Measurements from ENCODE around the gene HSD17B1. TPM values are rescaled to one million over a fixed set of nuclear protein-coding genes. Genes with fewer than 3 reads are reported as not detected.
"Not testable (repeated sequence)": the region's sequence is repeated elsewhere in the genome, so short reads cannot be mapped to it uniquely, and the experiment has no call there.

Gene HSD17B1
- total RNA-seq, 1 donor from 2014 or later: 2.4 TPM

- peak; percentile 63 for DNase-seq (ENCODE audit: low spot score)
- ATAC-seq: no peak
- intact Hi-C loops (cut with DNase I): no loop called here
Measured at GRCh38 chr17:42521666-42522262, 31.0 kb upstream of the HSD17B1 start.

DNA sequence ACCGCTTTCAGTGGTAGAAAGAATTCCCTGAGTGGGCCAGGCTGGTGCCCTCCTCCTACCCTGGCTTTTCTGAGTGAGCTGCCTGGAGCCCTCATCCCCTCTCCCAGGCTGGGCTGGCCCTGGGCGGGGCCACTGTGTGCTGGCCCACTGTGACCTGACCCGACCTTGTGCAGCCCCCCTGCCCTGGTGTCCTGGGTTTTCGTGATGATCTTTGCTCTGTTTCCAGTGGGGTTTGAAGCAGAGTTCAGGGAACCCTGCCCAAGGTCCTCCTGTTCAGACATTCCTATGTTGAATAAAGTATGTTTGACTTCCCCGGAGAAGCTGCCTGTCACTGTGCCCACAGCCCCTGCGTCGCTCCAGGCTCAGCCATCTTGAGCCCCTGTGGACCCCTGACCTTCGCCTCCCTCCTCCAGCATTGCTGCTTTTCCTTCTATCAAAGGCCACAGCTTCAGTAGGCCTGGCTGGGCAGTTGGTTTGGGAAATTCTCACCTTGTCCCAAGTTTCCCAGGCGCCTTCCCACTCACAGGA, 30.4 kb upstream of the HSD17B1 start:
- intact Hi-C loops (cut with DNase I): no loop called here
- peak; percentile 61 for DNase-seq (ENCODE audit: low spot score)
- no peak for ATAC-seq

DNA sequence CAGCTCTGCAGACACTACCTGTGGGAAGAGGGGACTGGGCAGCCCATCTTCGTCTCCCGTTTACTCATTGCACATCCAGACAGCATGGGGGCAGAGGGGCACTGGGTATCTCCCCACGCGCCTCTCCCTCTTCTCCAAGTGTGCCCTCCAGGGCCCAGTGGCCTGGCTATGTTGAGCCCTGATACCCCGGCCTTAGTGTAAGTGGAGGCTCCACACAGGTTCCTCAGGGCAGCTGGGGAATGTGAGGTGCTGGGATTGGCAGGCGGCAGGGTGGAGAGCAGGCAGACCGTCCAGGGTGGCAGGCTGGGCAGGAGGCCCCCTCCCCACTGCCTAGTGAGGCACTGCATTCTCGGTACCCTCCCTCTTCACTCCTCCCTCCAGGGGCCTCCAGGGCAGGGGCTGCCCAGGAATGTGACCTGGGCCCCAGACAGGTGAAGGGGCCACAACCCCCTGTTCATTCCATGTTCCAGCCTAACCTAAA, 29.9 kb upstream of the HSD17B1 start:
- intact Hi-C loops (cut with DNase I): no loop called here
- ATAC-seq (no peak), DNase-seq (ENCODE audit: low spot score) (no peak)

DNA sequence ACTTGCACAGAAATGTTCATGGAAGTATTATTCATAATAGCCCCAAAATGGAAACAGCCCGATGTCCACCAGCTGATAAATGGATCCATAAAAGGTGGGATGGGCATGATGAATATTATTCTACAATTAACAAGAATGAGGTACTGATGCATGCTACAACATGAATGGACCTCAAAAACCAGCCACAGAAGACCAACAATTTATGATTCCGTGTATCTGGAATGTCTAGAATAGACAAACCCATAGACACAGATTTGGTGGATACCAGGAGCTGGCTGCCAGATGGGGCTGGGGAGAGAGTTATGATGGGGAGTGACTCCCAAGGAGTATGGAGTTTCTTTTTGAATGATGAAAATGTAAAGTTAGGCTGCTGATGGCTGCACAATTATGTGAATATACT, 27.5 kb upstream of the HSD17B1 start:
- intact Hi-C loops (cut with DNase I): loop anchor here (5.0 kb wide), 1 partner anchor 203 kb away; no protein-coding TSS in a partner anchor

GRCh38 chr17:42526031-42526444, 26.7 kb upstream of the HSD17B1 start:
- peak; percentile 64 for ATAC-seq
- intact Hi-C loops (cut with DNase I): loop anchor here (5.0 kb wide), 1 partner anchor 204 kb away; no protein-coding TSS in a partner anchor
- DNase-seq (ENCODE audit: low spot score): peak; percentile 62

More for the DNA sequence above, 27.5 kb upstream of the HSD17B1 start:
- DNase-seq (ENCODE audit: low spot score) (no peak), ATAC-seq (no peak)

DNA sequence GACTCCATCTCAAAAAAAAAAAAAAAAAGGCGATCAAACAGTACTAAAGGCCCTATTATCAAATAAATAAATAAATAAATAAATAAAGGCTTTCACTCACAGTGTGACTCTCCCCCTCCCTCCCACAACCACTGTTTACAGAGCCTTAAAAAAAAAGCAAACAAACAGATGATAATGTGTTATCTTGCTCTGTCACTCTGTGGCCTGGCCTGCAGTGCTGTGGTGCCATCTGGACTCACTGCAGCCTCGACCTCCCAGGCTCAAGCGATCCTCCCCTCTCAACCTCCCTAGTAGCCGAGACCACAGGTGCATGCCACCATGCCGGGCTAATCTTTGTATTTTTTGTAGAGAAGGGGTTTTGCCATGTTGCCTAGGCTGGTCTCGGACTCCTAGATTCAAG, 24.8 kb upstream of the HSD17B1 start:
- intact Hi-C loops (cut with DNase I): loop anchor here (5.0 kb wide), 1 partner anchor 206 kb away; no protein-coding TSS in a partner anchor
- DNase-seq (ENCODE audit: low spot score) (no peak), ATAC-seq (no peak)

DNA sequence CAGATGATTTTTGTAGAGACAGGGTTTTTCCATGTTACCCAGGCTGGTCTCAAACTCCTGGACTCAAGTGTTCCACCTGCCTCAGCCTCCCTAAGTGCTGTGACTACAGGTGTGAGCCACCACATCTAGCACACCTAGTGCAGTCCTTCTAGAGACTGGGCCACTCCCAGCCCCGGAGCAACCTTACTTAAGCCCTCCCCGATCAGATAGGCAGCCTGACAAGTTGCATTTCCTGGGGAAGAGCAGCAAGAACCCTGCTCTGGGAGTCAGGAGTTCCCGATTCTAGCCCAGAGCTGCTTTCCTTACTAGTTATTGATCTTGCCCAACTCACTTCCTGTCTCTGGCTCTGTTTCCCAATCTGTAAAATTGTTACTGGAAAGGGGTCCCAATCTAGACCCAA, 23.7 kb upstream of the HSD17B1 start:
- no peak for ATAC-seq
- DNase-seq (ENCODE audit: low spot score): no peak
- intact Hi-C loops (cut with DNase I): loop anchor here (5.0 kb wide), 1 partner anchor 207 kb away; no protein-coding TSS in a partner anchor

DNA sequence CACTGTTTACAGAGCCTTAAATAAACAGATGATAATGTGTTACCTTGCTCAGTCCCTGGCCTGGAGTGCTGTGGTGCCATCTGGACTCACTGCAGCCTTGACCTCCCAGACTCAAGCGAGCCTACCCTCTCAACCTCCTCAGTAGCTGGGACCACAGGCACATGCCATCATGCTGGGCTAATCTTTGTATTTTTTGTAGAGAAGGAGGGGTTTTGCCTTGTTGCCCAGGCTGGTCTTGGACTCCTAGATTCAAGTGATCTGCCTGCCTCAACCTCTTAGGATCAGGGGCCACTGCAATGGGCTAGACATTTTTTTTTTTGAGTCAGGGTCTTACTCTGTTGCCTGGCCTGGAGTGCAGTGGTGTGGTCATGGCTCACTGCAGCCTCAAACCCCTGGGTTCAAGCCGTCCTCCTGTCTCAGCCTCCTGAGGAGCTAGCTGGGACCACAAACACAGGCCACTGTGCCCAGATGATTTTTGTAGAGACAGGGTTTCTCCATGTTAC, 21.7 kb upstream of the HSD17B1 start:
- DNase-seq (ENCODE audit: low spot score) (no peak), ATAC-seq (no peak)
- intact Hi-C loops (cut with DNase I): no loop called here

- ATAC-seq (no peak), DNase-seq (ENCODE audit: low spot score) (peak; percentile 78)
- intact Hi-C loops (cut with DNase I): no loop called here
Measured at GRCh38 chr17:42531455-42532354, 21.0 kb upstream of the HSD17B1 start.

DNA sequence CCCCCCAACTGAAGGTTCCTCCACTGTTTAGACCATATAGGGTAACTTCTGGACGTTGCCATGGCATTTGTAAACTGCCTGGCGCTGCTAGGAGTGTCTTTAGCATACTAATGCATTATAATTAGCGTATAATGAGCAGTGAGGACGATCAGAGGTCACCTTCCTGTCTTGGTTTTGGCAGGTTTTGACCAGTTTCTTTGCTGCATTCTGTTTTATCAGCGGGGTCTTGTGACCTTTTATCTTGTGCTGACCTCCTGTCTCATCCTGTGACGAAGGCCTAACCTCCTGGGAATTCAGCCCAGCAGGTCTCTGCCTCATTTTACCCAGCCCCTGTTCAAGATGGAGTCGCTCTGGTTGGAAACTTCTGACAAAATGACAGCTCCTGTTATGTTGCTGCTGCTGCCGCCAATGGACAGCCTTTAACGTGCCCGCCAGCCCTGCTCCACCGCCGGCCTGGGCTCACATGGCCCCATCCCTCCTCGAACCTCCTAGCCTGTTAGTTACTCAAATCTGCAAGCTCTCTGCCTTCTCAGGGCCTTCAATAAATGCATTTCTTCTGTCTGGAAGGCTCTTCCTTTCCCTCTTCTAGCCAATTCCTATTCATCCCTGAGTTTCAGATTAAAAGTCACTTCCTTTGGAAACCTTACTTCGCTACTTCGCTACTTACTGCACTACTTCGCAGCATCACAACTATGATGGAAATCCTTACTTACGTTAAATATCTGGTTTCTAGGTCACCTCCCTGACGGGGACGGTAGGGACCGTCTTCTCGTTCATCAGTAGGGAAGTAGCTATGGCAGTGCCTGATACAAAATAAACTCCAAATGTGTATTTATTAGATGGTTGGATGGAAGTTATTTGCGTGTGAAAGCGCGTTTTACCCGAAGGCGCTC, 17.3 kb upstream of the HSD17B1 start:
- intact Hi-C loops (cut with DNase I): no loop called here
- DNase-seq (ENCODE audit: low spot score) (no peak), ATAC-seq (peak; percentile 1)

GRCh38 chr17:42536048-42536371, 16.7 kb upstream of the HSD17B1 start, which contains the start of gene NAGLU:
TSS of gene NAGLU (plus strand) at chr17:42536241. CDS start at chr17:42536273, 32 bp downstream.
- intact Hi-C loops (cut with DNase I): no loop called here
- peak; percentile 95 for ATAC-seq
- peak; percentile 99 for DNase-seq (ENCODE audit: low spot score)

DNA sequence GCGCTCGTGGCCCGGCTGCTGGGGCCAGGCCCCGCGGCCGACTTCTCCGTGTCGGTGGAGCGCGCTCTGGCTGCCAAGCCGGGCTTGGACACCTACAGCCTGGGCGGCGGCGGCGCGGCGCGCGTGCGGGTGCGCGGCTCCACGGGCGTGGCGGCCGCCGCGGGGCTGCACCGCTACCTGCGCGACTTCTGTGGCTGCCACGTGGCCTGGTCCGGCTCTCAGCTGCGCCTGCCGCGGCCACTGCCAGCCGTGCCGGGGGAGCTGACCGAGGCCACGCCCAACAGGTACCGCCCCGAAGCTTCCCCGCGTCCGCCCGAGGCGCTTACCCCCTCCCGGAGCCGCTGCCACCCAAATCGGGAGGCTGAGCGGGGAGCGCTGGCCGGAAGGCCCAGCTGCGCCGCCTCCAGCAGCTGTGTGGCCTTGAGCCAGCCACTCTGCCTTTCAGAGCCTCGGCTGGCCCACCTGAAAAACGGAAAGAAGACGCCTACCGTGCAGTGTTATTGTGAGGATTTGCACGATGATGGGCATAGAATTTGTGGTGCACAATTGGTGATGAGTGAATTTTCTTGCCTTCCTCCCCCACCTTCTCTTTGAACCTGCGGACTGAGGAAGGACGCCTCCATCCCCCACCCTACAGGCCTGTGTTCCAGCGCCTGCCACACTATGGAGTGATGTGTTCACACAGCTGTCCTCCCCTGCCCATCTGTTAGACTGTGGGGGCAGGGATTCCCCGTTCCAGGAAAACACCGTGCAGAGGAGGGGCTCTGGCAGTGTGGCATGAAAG, 16.2 kb upstream of the HSD17B1 start:
- ATAC-seq: peak; percentile 77
- intact Hi-C loops (cut with DNase I): no loop called here
- DNase-seq (ENCODE audit: low spot score): peak; percentile 91

- intact Hi-C loops (cut with DNase I): no loop called here
- DNase-seq (ENCODE audit: low spot score): peak; percentile 69
- no peak for ATAC-seq
Measured at GRCh38 chr17:42537156-42537805, 15.4 kb upstream of the HSD17B1 start.

- DNase-seq (ENCODE audit: low spot score) (no peak), ATAC-seq (no peak)
- intact Hi-C loops (cut with DNase I): no loop called here
Measured at GRCh38 chr17:42537826-42538451, 14.8 kb upstream of the HSD17B1 start.

DNA sequence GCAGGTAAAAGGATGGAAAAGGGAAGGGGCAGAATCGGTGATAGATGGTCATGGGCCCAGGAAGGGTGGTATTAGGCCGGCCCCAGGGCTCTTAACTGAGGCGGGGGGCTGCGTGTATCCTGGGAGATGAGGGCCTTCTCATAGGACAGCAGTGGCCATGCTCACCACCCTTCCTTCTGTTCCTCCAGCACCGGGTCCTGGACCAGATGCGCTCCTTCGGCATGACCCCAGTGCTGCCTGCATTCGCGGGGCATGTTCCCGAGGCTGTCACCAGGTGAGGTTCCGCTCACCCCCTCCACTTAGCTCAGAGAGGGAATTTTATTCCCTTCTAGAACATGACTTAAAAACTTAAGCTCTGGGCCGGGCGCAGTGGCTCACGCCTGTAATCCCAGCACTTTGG, 14.2 kb upstream of the HSD17B1 start:
- intact Hi-C loops (cut with DNase I): no loop called here
- peak; percentile 58 for DNase-seq (ENCODE audit: low spot score)
- ATAC-seq: no peak

GRCh38 chr17:42540558-42540957, 12.2 kb upstream of the HSD17B1 start:
- ATAC-seq; DNase-seq (ENCODE audit: low spot score); intact Hi-C loops (cut with DNase I): not testable (repeated sequence)
